Prostate gland (tissue), 2 donors: ENCODE results near the gene CTNNA2. TPM values are rescaled to one million over a fixed set of nuclear protein-coding genes. Genes with fewer than 3 reads are reported as not detected.

Experiments used
- DNase-seq: peaks from one replicate; pipeline ENCODE4 v3.0.0-alpha.2; 2019; ENCODE audit warnings: low spot score
- H3K27ac ChIP-seq, 2 donors: fragments of 200-600 bp; sonication (generic); 2 replicates each; pipeline ENCODE4 v1.5.1; 2017 to 2019
- H3K27me3 ChIP-seq: fragments of 200-600 bp; sonication (generic); replicated peaks from 2 replicates; pipeline ENCODE4 v1.5.1; 2019; ENCODE audit not compliant: insufficient read depth
- H3K36me3 ChIP-seq, 2 donors: fragments of 200-600 bp; sonication (generic); 1 replicate in 1 of 2; 2 replicates in 1 of 2; pipeline versions ENCODE4 v1.5.1 to v1.8.1; 2017 to 2019
- H3K4me1 ChIP-seq: fragments of 200-600 bp; sonication (generic); replicated peaks from 2 replicates; pipeline ENCODE4 v1.5.1; 2019
- H3K4me3 ChIP-seq, 2 donors: fragments of 200-600 bp; sonication (generic); 2 replicates each; pipeline ENCODE4 v1.5.1; 2017 to 2019
- H3K9me3 ChIP-seq: fragments of 200-600 bp; sonication (generic); 2 replicates; pipeline ENCODE4 v1.5.1; 2017
- CTCF ChIP-seq, 4 experiments: fragments of 200-600 bp in 2 of 4; fragments of 450-650 bp in 2 of 4; sonication (generic) in 2 of 4; IDR thresholded peaks; 1 replicate in 3 of 4; 2 replicates in 1 of 4; pipeline ENCODE4 v1.5.1; 2016 to 2019; ENCODE audit warnings: antibody characterized with exemption in 4 of 4, mild to moderate bottlenecking in 2 of 4, moderate library complexity in 2 of 4
- POLR2A ChIP-seq: fragments of 450-650 bp; IDR thresholded peaks from one replicate; pipeline ENCODE4 v1.6.1; 2016; ENCODE audit warnings: antibody characterized with exemption, mild to moderate bottlenecking
- POLR2AphosphoS5 ChIP-seq: sonication (generic); formaldehyde crosslinking; IDR thresholded peaks from one replicate; pipeline ENCODE4 v1.6.1; 2017; ENCODE audit warnings: antibody characterized with exemption
- WGBS: methylation state at CpG from one replicate; pipeline ENCODE4 v1.1.5; 2018; 5-methylcytosine and 5-hydroxymethylcytosine counted together
- intact Hi-C: fragments of 100-400 bp; cut with DNase I; formaldehyde crosslinking; loops from one replicate; pipeline ENCODE4 v1.14.2; 2022
- total RNA-seq, 2 donors: library from RNA; depleted of rRNA; stranded (reverse); fragments of >200 nt; gene quantifications; one replicate each; pipeline ENCODE4 v1.1.0, GENCODE V29; 2016

The CTNNA2 gene
- total RNA-seq, 2 donors from 2014 or later = 24.3 TPM; not detected in 1

- Histone ChIP-seq H3K9me3 (no peaks in the 10 kb centered on the region), H3K27me3 (peaks cover 20% of the 10 kb centered on the region), H3K36me3 (no peaks in the 10 kb centered on the region), H3K27ac (no peak overlapping the region), H3K4me1 (no peaks in the 10 kb centered on the region), H3K4me3 (no peak overlapping the region)
- TF ChIP-seq POLR2AphosphoS5 = no peak
- no peak for TF ChIP-seq CTCF (IDR thresholded peaks at IDR 0.05)
- no peak for TF ChIP-seq POLR2A
- no peak for DNase-seq
- intact Hi-C loops = no loop called here
- 19% methylated on average over 41 of the region's 50 CpGs for WGBS
These were observed 789.6 kb downstream of the CTNNA2 start for GRCh38 chr2:80302314-80303005.

GRCh38 chr2:80303006-80303908 is 790.4 kb downstream of the CTNNA2 start:
- DNase-seq = no peak
- Histone ChIP-seq H3K27me3 (peaks cover 20% of the 10 kb centered on the region), H3K4me1 (no peaks in the 10 kb centered on the region), H3K9me3 (no peaks in the 10 kb centered on the region), H3K27ac (no peak overlapping the region), H3K36me3 (no peaks in the 10 kb centered on the region), H3K4me3 (no peak overlapping the region)
- WGBS = 3% methylated on average over 54 of the region's 64 CpGs
- no peak for TF ChIP-seq POLR2A
- TF ChIP-seq POLR2AphosphoS5 = no peak
- TF ChIP-seq CTCF (IDR thresholded peaks at IDR 0.05) = no peak
- intact Hi-C loops = no loop called here

GRCh38 chr2:80303909-80304837 is 791.3 kb downstream of the CTNNA2 start, which contains the start of gene LRRTM1:
Gene LRRTM1 (minus strand): TSS chr2:80304752. CDS start chr2:80303819, 933 bp downstream.
- no peaks in the 10 kb centered on the region for H3K9me3 ChIP-seq
- H3K27ac ChIP-seq = no peak within 1 kb of the TSS
- H3K4me3 ChIP-seq = no peak within 1 kb of the TSS
- H3K27me3 ChIP-seq = peaks cover 20% of the 10 kb centered on the region
- intact Hi-C loops = no loop called here
- no peak for TF ChIP-seq POLR2AphosphoS5
- TF ChIP-seq CTCF (IDR thresholded peaks at IDR 0.05) = no peak
- TF ChIP-seq POLR2A = no peak
- DNase-seq = no peak
- 1% methylated on average over 58 of the region's 64 CpGs for WGBS
- H3K36me3 ChIP-seq = no peaks in the 10 kb centered on the region
- H3K4me1 ChIP-seq = no peaks in the 10 kb centered on the region

- Histone ChIP-seq H3K27ac (no peak overlapping the region), H3K9me3 (no peaks in the 10 kb centered on the region), H3K36me3 (no peaks in the 10 kb centered on the region), H3K4me3 (no peak overlapping the region), H3K27me3 (no peaks in the 10 kb centered on the region), H3K4me1 (no peaks in the 10 kb centered on the region)
- no peak for DNase-seq
- intact Hi-C loops = no loop called here
- 37% methylated on average over 3 of the region's 3 CpGs for WGBS
- TF ChIP-seq POLR2A (no peak), POLR2AphosphoS5 (no peak), CTCF (IDR thresholded peaks at IDR 0.05) (no peak)
These were observed 798.5 kb downstream of the CTNNA2 start for GRCh38 chr2:80311304-80311703.
